SK-N-SH (cell line): Measurements from ENCODE around the gene DHRS9.

Experiments used
- CTCF ChIP-seq: fragments of 200-600 bp; sonication (generic); IDR thresholded peaks from 2 replicates; pipeline ENCODE4 v1.6.1; 2017; ENCODE audit warnings: antibody characterized with exemption, mild to moderate bottlenecking, moderate library complexity
- EZH2phosphoT487 ChIP-seq: fragments of 200-600 bp; sonication (generic); IDR thresholded peaks from 2 replicates; pipeline ENCODE4 v1.6.1; 2017; ENCODE audit warnings: low read depth, mixed run types, mild to moderate bottlenecking, antibody characterized with exemption, moderate library complexity, borderline replicate concordance
- POLR2AphosphoS5 ChIP-seq: IDR thresholded peaks from 2 replicates; pipeline ENCODE4 v1.6.1; 2012; ENCODE audit warnings: low read depth, low read length
- SIN3A ChIP-seq: IDR thresholded peaks from 2 replicates; pipeline ENCODE4 v1.6.1; 2012; ENCODE audit warnings: low read depth, mild to moderate bottlenecking, low read length, moderate library complexity, borderline replicate concordance
- TAF1 ChIP-seq: IDR thresholded peaks from 2 replicates; pipeline ENCODE4 v1.6.1; 2012; ENCODE audit warnings: low read depth, mild to moderate bottlenecking, low read length, moderate library complexity, borderline replicate concordance
- YY1 ChIP-seq: IDR thresholded peaks from 2 replicates; pipeline ENCODE4 v1.4.0; 2012; ENCODE audit warnings: low read depth, mild to moderate bottlenecking
- TF ChIP-seq, protein P1 (sequence below): IDR thresholded peaks from 2 replicates; pipeline ENCODE4 v1.6.1; 2012; ENCODE audit warnings: mild to moderate bottlenecking, low read depth, low read length, moderate library complexity

- no peak for TF ChIP-seq EZH2phosphoT487
- TF ChIP-seq, protein P1, sequence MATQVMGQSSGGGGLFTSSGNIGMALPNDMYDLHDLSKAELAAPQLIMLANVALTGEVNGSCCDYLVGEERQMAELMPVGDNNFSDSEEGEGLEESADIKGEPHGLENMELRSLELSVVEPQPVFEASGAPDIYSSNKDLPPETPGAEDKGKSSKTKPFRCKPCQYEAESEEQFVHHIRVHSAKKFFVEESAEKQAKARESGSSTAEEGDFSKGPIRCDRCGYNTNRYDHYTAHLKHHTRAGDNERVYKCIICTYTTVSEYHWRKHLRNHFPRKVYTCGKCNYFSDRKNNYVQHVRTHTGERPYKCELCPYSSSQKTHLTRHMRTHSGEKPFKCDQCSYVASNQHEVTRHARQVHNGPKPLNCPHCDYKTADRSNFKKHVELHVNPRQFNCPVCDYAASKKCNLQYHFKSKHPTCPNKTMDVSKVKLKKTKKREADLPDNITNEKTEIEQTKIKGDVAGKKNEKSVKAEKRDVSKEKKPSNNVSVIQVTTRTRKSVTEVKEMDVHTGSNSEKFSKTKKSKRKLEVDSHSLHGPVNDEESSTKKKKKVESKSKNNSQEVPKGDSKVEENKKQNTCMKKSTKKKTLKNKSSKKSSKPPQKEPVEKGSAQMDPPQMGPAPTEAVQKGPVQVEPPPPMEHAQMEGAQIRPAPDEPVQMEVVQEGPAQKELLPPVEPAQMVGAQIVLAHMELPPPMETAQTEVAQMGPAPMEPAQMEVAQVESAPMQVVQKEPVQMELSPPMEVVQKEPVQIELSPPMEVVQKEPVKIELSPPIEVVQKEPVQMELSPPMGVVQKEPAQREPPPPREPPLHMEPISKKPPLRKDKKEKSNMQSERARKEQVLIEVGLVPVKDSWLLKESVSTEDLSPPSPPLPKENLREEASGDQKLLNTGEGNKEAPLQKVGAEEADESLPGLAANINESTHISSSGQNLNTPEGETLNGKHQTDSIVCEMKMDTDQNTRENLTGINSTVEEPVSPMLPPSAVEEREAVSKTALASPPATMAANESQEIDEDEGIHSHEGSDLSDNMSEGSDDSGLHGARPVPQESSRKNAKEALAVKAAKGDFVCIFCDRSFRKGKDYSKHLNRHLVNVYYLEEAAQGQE, result no peak
- no peak for TF ChIP-seq TAF1
- no peak for TF ChIP-seq YY1
- no peak for TF ChIP-seq POLR2AphosphoS5
- TF ChIP-seq CTCF, result no peak
- no peak for TF ChIP-seq SIN3A
Measured at GRCh38 chr2:169086893-169087467, 17.6 kb downstream of the DHRS9 start.
